ENCODE measurements around the gene FNIP1.

DNA sequence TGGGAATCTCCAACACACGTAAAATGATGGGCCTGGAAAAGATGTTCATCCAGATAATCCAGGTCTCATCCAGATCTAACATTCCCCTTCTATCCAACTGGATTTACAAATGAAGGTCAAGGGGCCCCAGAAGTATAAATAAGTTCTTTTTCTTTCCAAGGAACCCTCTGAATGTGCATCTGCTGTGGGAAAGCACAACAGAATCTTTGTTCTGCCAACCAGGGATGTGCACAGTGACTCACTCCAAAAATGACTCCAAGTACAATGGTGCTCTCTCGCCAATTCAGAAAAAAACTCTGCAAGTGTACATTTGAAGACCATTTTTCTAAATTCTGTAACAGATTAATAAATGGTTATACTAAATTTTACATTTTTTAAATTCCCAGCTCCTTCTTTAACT, 174.2 kb downstream of the FNIP1 start:
- no peak for TF ChIP-seq EZH2 (IDR thresholded peaks at IDR 0.05)
- no peak for TF ChIP-seq POLR2AphosphoS5 (IDR thresholded peaks at IDR 0.05; ENCODE audit: borderline replicate concordance, low read depth, low read length)
- no peak for TF ChIP-seq FOXP2 (optimal IDR thresholded peaks at IDR 0.05; ENCODE audit: control extremely low read depth, extremely low read length, insufficient read depth)
